IMR-90 (cell line): ENCODE measurements around the gene FOXL3.

Source experiments
- CEBPB ChIP-seq: IDR thresholded peaks from 2 replicates; pipeline ENCODE4 v1.6.1; 2012; ENCODE audit warnings: low read depth, low read length, improper control_type of control experiment
- CTCF ChIP-seq: conservative IDR thresholded peaks from 2 replicates; pipeline ENCODE4 v1.5.1; 2012; ENCODE audit warnings: mild to moderate bottlenecking, low read depth, low read length, improper control_type of control experiment
- FOS ChIP-seq: fragments of 150-350 bp; IDR thresholded peaks from 2 replicates; pipeline ENCODE4 v1.6.1; 2016; ENCODE audit warnings: low read depth, low read length
- MAFK ChIP-seq: IDR thresholded peaks from 2 replicates; pipeline ENCODE4 v1.6.1; 2012; ENCODE audit warnings: low read depth, low read length, improper control_type of control experiment
- POLR2A ChIP-seq: IDR thresholded peaks from 2 replicates; pipeline ENCODE4 v1.6.1; 2012; ENCODE audit warnings: mild to moderate bottlenecking, low read depth, low read length
- RAD21 ChIP-seq: IDR thresholded peaks from 2 replicates; pipeline ENCODE4 v1.6.1; 2012; ENCODE audit warnings: low read length, improper control_type of control experiment
- RCOR1 ChIP-seq: IDR thresholded peaks from 2 replicates; pipeline ENCODE4 v1.6.1; 2012; ENCODE audit warnings: mild to moderate bottlenecking, low read length, improper control_type of control experiment; ENCODE audit not compliant: insufficient replicate concordance
- RFX5 ChIP-seq: IDR thresholded peaks from 2 replicates; pipeline ENCODE4 v1.8.0; 2012; ENCODE audit warnings: low read depth, mild to moderate bottlenecking, low read length, moderate library complexity
- SMC3 ChIP-seq: fragments of 150-350 bp; IDR thresholded peaks from 2 replicates; pipeline ENCODE4 v1.6.1; 2016; ENCODE audit warnings: low read depth, mild to moderate bottlenecking, antibody characterized with exemption, low read length, moderate library complexity
- USF2 ChIP-seq: fragments of 150-350 bp; IDR thresholded peaks from 2 replicates; pipeline ENCODE4 v1.6.1; 2017; ENCODE audit warnings: mild to moderate bottlenecking, antibody characterized with exemption, low read length, low read depth

GRCh38 chr7:251446-252175 is 38.4 kb upstream of the FOXL3 start:
- no peak for TF ChIP-seq POLR2A
- no peak for TF ChIP-seq USF2
- TF ChIP-seq CTCF, result no peak
- TF ChIP-seq CEBPB, result no peak
- TF ChIP-seq MAFK, result no peak
- no peak for TF ChIP-seq SMC3
- no peak for TF ChIP-seq FOS
- no peak for TF ChIP-seq RAD21
- no peak for TF ChIP-seq RFX5
- no peak for TF ChIP-seq RCOR1
